Tibial nerve (tissue), 4 donors: Measurements from ENCODE around the gene PERCC1.

ENCODE experiments used
- EP300 ChIP-seq, 2 donors: sonication (generic); formaldehyde crosslinking; IDR thresholded peaks; one replicate each; pipeline ENCODE4 v1.6.1; 2017; ENCODE audit warnings: antibody characterized with exemption in 2 of 2, mild to moderate bottlenecking in 1 of 2
- POLR2A ChIP-seq, 2 donors: fragments of 450-650 bp; IDR thresholded peaks; one replicate each; pipeline ENCODE4 v1.6.1; 2017; ENCODE audit warnings: antibody characterized with exemption in 2 of 2, mild to moderate bottlenecking in 2 of 2, moderate library complexity in 2 of 2
- TF ChIP-seq, protein P1 (sequence below), 5 experiments: fragments of 200-600 bp in 3 of 5; fragments of 450-650 bp in 2 of 5; sonication (generic) in 3 of 5; IDR thresholded peaks; one replicate each; pipeline ENCODE4 v1.5.1; 2016 to 2019; ENCODE audit warnings: antibody characterized with exemption in 5 of 5, mild to moderate bottlenecking in 3 of 5, moderate library complexity in 2 of 5

DNA sequence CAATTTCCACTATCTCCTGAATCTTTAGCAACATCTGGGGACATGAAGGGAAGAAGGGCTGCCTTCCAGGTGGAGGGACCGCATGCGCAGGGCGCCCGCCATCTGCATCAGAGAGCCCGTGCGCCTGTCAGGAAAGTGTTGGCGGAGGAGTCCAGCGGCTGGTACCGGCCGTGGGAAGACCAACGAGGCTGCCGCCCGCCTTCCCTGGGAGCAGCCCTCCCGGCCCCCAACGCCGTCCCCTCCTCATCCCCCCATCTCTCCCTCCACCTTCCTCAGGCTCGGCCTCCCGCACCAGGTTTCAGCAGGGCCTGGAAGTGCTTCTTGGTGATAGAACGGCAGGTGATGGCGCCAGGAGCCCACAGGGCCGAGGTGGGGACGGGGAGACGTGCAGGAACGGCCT lies 35.2 kb downstream of the PERCC1 start:
- TF ChIP-seq EP300 (IDR thresholded peaks at IDR 0.05) (no peak), POLR2A (IDR thresholded peaks at IDR 0.05) (no peak)
- TF ChIP-seq, protein P1, sequence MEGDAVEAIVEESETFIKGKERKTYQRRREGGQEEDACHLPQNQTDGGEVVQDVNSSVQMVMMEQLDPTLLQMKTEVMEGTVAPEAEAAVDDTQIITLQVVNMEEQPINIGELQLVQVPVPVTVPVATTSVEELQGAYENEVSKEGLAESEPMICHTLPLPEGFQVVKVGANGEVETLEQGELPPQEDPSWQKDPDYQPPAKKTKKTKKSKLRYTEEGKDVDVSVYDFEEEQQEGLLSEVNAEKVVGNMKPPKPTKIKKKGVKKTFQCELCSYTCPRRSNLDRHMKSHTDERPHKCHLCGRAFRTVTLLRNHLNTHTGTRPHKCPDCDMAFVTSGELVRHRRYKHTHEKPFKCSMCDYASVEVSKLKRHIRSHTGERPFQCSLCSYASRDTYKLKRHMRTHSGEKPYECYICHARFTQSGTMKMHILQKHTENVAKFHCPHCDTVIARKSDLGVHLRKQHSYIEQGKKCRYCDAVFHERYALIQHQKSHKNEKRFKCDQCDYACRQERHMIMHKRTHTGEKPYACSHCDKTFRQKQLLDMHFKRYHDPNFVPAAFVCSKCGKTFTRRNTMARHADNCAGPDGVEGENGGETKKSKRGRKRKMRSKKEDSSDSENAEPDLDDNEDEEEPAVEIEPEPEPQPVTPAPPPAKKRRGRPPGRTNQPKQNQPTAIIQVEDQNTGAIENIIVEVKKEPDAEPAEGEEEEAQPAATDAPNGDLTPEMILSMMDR (IDR thresholded peaks at IDR 0.05): no peak
